Mucosa of descending colon (tissue), 3 donors: ENCODE measurements around the gene LOC128125822.

Experiments used
- ATAC-seq: fragments of 200-7000 bp; cut with Tn5 transposase; one replicate; pipeline ENCODE4 v1.9.1; 2020; ENCODE audit warnings: mild to moderate bottlenecking, moderate library complexity
- DNase-seq, 3 donors: peaks; one replicate each; pipeline ENCODE4 v3.0.0-alpha.2; 2020
- H3K36me3 ChIP-seq: fragments of 200-600 bp; one replicate; pipeline ENCODE4 v1.8.0; 2021; ENCODE audit warnings: low read depth, mild to moderate bottlenecking
- H3K4me1 ChIP-seq: fragments of 200-600 bp; one replicate; pipeline ENCODE4 v1.8.0; 2021; ENCODE audit warnings: low read depth, mild to moderate bottlenecking
- H3K4me3 ChIP-seq: fragments of 200-600 bp; one replicate; pipeline ENCODE4 v1.8.0; 2021; ENCODE audit warnings: mild to moderate bottlenecking
- H3K9me3 ChIP-seq: fragments of 200-600 bp; one replicate; pipeline ENCODE4 v1.8.0; 2021; ENCODE audit warnings: mild to moderate bottlenecking
- CTCF ChIP-seq: fragments of 200-600 bp; IDR thresholded peaks from one replicate; pipeline ENCODE4 v1.8.0; 2022; ENCODE audit warnings: antibody characterized with exemption, mild to moderate bottlenecking
- intact Hi-C, 2 donors: fragments of 100-400 bp; cut with DNase I in 1 of 2; cut with micrococcal nuclease in 1 of 2; formaldehyde crosslinking; loops; one replicate each; pipeline versions ENCODE4 v1.11.0 to v1.11.1; 2022; cut with DNase I, micrococcal nuclease
- donor health status: DM: no; HTN: no; CAD: no; lungs with moderate emphysema.
- donor health status: DM: no; HTN: no; CAD: no.
- donor health status: DM: no; HTN: yes; CAD: no.

Gene LOC128125822

GRCh38 chr6:63556369-63556768 lies 15.9 kb upstream of the LOC128125822 start:
- DNase-seq (no peak), ATAC-seq (peak; percentile 70)
- H3K4me1 ChIP-seq: peaks cover 7% of the 10 kb centered on the region
- H3K36me3 ChIP-seq: no peaks in the 10 kb centered on the region
- no peaks in the 10 kb centered on the region for H3K9me3 ChIP-seq
- TF ChIP-seq CTCF: no peak
- intact Hi-C loops: no loop called here
- no peak overlapping the region for H3K4me3 ChIP-seq

- DNase-seq: no peak
Measured at GRCh38 chr6:63558278-63558677, 14.0 kb upstream of the LOC128125822 start.

GRCh38 chr6:63560801-63561287 lies 11.4 kb upstream of the LOC128125822 start:
- intact Hi-C loops: no loop called here
- H3K4me1 ChIP-seq: no peaks in the 10 kb centered on the region
- no peak for TF ChIP-seq CTCF
- no peaks in the 10 kb centered on the region for H3K36me3 ChIP-seq
- no peak for DNase-seq
- no peaks in the 10 kb centered on the region for H3K9me3 ChIP-seq
- ATAC-seq: no peak
- no peak overlapping the region for H3K4me3 ChIP-seq

More at GRCh38 chr6:63558278-63558677, 14.0 kb upstream of the LOC128125822 start:
- Histone ChIP-seq H3K4me3 (no peak overlapping the region), H3K4me1 (peaks cover 7% of the 10 kb centered on the region), H3K9me3 (no peaks in the 10 kb centered on the region), H3K36me3 (no peaks in the 10 kb centered on the region)
- peak; percentile 31 for ATAC-seq
- TF ChIP-seq CTCF: no peak
- intact Hi-C loops: no loop called here

GRCh38 chr6:63561288-63561687 lies 11.0 kb upstream of the LOC128125822 start:
- ATAC-seq (no peak), DNase-seq (no peak)
- Histone ChIP-seq H3K36me3 (no peaks in the 10 kb centered on the region), H3K4me3 (no peak overlapping the region), H3K9me3 (no peaks in the 10 kb centered on the region), H3K4me1 (no peaks in the 10 kb centered on the region)
- no peak for TF ChIP-seq CTCF
- intact Hi-C loops: no loop called here

- Histone ChIP-seq H3K36me3 (no peaks in the 10 kb centered on the region), H3K4me1 (no peaks in the 10 kb centered on the region), H3K4me3 (no peak overlapping the region), H3K9me3 (no peaks in the 10 kb centered on the region)
- no peak for ATAC-seq
- DNase-seq: no peak
- TF ChIP-seq CTCF: no peak
- intact Hi-C loops: no loop called here
Measured at GRCh38 chr6:63563235-63563634, 9.0 kb upstream of the LOC128125822 start.
